ENCODE results near the gene RASD1.

DNA sequence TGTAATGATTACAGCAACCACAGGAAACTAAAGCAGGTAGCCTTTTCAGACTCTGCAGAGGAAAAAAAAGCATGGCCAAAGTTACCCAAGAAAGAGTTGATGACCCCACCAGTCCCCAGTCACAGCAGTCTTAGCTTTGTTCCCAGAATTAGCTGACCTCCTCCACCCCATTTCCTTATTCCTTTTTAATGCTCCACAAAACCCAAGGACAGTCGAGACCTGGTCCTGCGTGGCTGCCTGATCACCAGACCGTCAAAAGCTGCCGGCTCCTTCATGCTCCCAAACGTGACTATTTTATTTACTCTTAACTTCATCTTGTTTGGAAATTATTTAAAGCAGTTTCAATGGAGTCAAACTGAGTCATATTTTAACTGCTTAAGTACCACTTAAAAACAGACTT is 48.1 kb downstream of the RASD1 start:
- TF ChIP-seq, protein P1, sequence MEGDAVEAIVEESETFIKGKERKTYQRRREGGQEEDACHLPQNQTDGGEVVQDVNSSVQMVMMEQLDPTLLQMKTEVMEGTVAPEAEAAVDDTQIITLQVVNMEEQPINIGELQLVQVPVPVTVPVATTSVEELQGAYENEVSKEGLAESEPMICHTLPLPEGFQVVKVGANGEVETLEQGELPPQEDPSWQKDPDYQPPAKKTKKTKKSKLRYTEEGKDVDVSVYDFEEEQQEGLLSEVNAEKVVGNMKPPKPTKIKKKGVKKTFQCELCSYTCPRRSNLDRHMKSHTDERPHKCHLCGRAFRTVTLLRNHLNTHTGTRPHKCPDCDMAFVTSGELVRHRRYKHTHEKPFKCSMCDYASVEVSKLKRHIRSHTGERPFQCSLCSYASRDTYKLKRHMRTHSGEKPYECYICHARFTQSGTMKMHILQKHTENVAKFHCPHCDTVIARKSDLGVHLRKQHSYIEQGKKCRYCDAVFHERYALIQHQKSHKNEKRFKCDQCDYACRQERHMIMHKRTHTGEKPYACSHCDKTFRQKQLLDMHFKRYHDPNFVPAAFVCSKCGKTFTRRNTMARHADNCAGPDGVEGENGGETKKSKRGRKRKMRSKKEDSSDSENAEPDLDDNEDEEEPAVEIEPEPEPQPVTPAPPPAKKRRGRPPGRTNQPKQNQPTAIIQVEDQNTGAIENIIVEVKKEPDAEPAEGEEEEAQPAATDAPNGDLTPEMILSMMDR (IDR thresholded peaks at IDR 0.05), result no peak
- TF ChIP-seq POLR2A (IDR thresholded peaks at IDR 0.05), result no peak
